Measurements from ENCODE around the gene PDE4D. TPM values are rescaled to one million over a fixed set of nuclear protein-coding genes. Genes with fewer than 3 reads are reported as not detected.

Gene PDE4D
- total RNA-seq, 4 donors from 2014 or later: 15.9 to 66.3 (median 48.7) TPM

DNA sequence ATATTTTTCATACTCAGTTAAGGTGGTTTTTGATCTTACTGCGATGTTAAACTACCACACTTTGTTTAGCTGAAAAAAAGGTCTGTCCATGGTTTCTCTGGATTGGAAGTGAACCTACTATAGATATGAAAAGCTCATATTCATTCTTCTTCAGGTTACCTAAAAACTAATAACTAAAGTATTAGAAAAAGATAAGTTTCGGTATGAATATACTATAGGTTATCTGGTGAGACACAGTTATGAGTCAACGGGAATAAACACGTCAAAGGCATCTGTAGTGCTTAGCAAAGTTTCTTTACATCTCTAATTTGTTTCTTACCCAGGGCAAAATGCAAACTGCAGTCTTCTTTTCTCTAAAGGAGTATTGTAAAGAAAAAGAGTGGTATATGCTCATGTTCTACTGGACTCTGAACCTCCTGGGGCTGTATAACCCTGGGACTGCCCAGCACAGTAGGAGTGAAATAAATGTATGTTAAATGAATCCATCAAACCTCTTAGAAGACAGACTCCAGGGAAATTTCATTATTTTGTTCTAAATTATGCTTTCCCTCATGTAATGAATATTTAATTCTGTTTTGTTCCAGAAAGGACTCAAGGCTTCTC is 521.9 kb downstream of the PDE4D start:
- Histone ChIP-seq H3K9me3 (peaks cover 0 to 11% (median 0%) of the 10 kb centered on the region in 4 donors), H3K27ac (no peak overlapping the region), H3K27me3 (no peaks in the 10 kb centered on the region), H3K4me1 (peaks cover 0 to 5% (median 0%) of the 10 kb centered on the region in 4 donors), H3K4me3 (no peak overlapping the region), H3K36me3 (no peaks in the 10 kb centered on the region)
- TF ChIP-seq CTCF (IDR thresholded peaks at IDR 0.05) (no peak), POLR2A (IDR thresholded peaks at IDR 0.05) (no peak), EP300 (IDR thresholded peaks at IDR 0.05) (no peak)
- DNase-seq (ENCODE audit: low spot score in 2 of 2): no peak
- 67 to 88% methylated on average over 4 of the region's 4 CpGs for WGBS, 2 donors

- peaks cover 0 to 5% (median 0%) of the 10 kb centered on the region in 4 donors for H3K9me3 ChIP-seq
- H3K27ac ChIP-seq: no peak overlapping the region
- no peaks in the 10 kb centered on the region for H3K36me3 ChIP-seq
- H3K27me3 ChIP-seq: no peaks in the 10 kb centered on the region
- TF ChIP-seq EP300 (IDR thresholded peaks at IDR 0.05): no peak
- no peak for TF ChIP-seq CTCF (IDR thresholded peaks at IDR 0.05)
- TF ChIP-seq POLR2A (IDR thresholded peaks at IDR 0.05): no peak
- 89 to 92% methylated on average over 4 of the region's 4 CpGs for WGBS, 2 donors
- H3K4me1 ChIP-seq: peaks cover 0 to 5% (median 0%) of the 10 kb centered on the region in 4 donors
- H3K4me3 ChIP-seq: no peak overlapping the region
- DNase-seq (ENCODE audit: low spot score in 2 of 2): no peak
Measured at GRCh38 chr5:59368951-59369350, 524.6 kb downstream of the PDE4D start.

GRCh38 chr5:59367791-59368394 is 525.6 kb downstream of the PDE4D start:
- no peaks in the 10 kb centered on the region for H3K36me3 ChIP-seq
- no peaks in the 10 kb centered on the region for H3K27me3 ChIP-seq
- H3K4me3 ChIP-seq: no peak overlapping the region
- WGBS, 2 donors: 14 to 19% methylated on average over 7 of the region's 7 CpGs
- no peaks in the 10 kb centered on the region for H3K9me3 ChIP-seq
- H3K27ac ChIP-seq: no peak overlapping the region
- H3K4me1 ChIP-seq: peaks cover 0 to 5% (median 0%) of the 10 kb centered on the region in 4 donors
- DNase-seq (ENCODE audit: low spot score in 2 of 2): peak; percentile 35 to 70
- TF ChIP-seq CTCF (IDR thresholded peaks at IDR 0.05) (peak; percentile 45 to 70 (median 58)), POLR2A (IDR thresholded peaks at IDR 0.05) (no peak), EP300 (IDR thresholded peaks at IDR 0.05) (no peak)

- no peaks in the 10 kb centered on the region for H3K36me3 ChIP-seq
- WGBS, 2 donors: 81 to 85% methylated on average over 4 of the region's 4 CpGs
- H3K4me3 ChIP-seq: no peak overlapping the region
- no peak for TF ChIP-seq EP300 (IDR thresholded peaks at IDR 0.05)
- no peak for TF ChIP-seq POLR2A (IDR thresholded peaks at IDR 0.05)
- TF ChIP-seq CTCF (IDR thresholded peaks at IDR 0.05): no peak
- H3K4me1 ChIP-seq: peaks cover 0 to 5% (median 0%) of the 10 kb centered on the region in 4 donors
- H3K9me3 ChIP-seq: no peaks in the 10 kb centered on the region
- H3K27ac ChIP-seq: no peak overlapping the region
- H3K27me3 ChIP-seq: no peaks in the 10 kb centered on the region
- DNase-seq (ENCODE audit: low spot score in 2 of 2): no peak
Measured at GRCh38 chr5:59366784-59367183, 526.7 kb downstream of the PDE4D start.

DNA sequence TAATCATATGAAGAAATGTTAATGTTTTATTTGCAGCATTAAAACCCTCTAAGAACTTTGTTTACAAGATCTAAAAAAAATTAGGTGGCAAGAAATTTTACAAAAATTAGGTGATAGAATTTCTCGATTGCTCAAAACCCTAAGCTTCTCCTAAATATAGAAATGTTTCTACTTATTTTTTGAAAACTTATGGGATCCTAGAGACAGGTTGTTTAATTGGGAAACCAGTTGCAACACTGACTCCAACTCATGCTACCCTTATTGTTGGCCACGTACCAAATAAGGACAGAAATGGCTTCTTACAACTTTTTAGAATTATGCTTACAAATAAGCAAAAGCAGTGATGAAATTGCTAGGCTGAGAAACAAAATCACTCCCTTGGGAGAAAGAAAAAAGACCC is 531.1 kb downstream of the PDE4D start:
- Histone ChIP-seq H3K27me3 (no peaks in the 10 kb centered on the region), H3K4me1 (peaks cover 0 to 4% (median 0%) of the 10 kb centered on the region in 4 donors), H3K4me3 (no peak overlapping the region), H3K9me3 (no peaks in the 10 kb centered on the region), H3K27ac (no peak overlapping the region), H3K36me3 (no peaks in the 10 kb centered on the region)
- no peak for DNase-seq (ENCODE audit: low spot score in 2 of 2)
- TF ChIP-seq POLR2A (IDR thresholded peaks at IDR 0.05) (no peak), EP300 (IDR thresholded peaks at IDR 0.05) (no peak), CTCF (IDR thresholded peaks at IDR 0.05) (no peak)
- WGBS, 2 donors: 93 to 94% methylated on average over 2 of the region's 2 CpGs

Measured in tibial nerve (tissue), 4 donors.